GM12875 (cell line): ENCODE results near the gene MANEA.

Experiments used
- H3K4me3 ChIP-seq: one replicate; pipeline ENCODE4 v1.5.1; 2011; ENCODE audit warnings: low read depth, low read length, control low read depth
- TF ChIP-seq, protein P1 (sequence below): IDR thresholded peaks from 2 replicates; pipeline ENCODE4 v1.5.1; 2011; ENCODE audit warnings: low read depth, mild to moderate bottlenecking, control low read depth, inconsistent platforms, low read length, moderate library complexity, borderline replicate concordance; ENCODE audit not compliant: insufficient read depth

MANEA gene

DNA sequence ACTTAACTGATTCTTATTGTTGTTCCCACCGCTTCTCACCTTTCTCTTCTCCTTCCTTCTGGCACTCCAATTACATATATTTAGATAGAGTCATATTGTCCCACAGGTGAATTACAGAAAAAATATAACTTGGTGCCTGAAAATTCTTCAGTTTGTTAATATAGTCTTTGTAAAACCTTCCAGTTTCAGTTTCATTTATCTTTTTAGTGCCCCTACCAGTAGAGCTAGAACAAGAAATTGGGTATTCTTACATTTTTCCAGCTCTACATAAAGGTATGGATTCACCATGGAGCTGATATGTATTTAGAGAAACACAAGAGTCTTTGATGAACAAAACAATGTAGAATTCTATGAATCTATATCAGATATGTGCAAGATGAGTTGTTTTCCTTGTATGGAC, 10.7 kb downstream of the MANEA start:
- TF ChIP-seq, protein P1, sequence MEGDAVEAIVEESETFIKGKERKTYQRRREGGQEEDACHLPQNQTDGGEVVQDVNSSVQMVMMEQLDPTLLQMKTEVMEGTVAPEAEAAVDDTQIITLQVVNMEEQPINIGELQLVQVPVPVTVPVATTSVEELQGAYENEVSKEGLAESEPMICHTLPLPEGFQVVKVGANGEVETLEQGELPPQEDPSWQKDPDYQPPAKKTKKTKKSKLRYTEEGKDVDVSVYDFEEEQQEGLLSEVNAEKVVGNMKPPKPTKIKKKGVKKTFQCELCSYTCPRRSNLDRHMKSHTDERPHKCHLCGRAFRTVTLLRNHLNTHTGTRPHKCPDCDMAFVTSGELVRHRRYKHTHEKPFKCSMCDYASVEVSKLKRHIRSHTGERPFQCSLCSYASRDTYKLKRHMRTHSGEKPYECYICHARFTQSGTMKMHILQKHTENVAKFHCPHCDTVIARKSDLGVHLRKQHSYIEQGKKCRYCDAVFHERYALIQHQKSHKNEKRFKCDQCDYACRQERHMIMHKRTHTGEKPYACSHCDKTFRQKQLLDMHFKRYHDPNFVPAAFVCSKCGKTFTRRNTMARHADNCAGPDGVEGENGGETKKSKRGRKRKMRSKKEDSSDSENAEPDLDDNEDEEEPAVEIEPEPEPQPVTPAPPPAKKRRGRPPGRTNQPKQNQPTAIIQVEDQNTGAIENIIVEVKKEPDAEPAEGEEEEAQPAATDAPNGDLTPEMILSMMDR = no peak
- no peak overlapping the region for H3K4me3 ChIP-seq

DNA sequence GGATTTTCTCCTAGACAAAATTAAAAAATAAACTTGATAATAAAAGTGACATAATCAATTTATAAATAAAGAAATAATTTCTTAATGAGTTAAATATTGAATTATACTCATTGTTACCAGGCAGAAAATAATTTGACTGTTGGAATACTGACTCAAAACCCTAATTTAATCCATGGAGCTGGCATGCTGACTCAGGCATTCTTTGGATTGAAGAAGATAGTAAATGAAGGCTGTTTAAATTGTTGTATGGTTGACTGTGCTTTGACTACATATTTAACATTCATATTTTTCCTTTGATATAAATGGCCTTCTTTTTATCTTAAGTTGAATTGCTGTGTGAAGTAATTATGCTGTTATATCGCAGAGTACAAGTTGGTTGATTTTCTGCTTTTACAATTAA, 11.7 kb downstream of the MANEA start:
- TF ChIP-seq, protein P1 = no peak
- no peak overlapping the region for H3K4me3 ChIP-seq

DNA sequence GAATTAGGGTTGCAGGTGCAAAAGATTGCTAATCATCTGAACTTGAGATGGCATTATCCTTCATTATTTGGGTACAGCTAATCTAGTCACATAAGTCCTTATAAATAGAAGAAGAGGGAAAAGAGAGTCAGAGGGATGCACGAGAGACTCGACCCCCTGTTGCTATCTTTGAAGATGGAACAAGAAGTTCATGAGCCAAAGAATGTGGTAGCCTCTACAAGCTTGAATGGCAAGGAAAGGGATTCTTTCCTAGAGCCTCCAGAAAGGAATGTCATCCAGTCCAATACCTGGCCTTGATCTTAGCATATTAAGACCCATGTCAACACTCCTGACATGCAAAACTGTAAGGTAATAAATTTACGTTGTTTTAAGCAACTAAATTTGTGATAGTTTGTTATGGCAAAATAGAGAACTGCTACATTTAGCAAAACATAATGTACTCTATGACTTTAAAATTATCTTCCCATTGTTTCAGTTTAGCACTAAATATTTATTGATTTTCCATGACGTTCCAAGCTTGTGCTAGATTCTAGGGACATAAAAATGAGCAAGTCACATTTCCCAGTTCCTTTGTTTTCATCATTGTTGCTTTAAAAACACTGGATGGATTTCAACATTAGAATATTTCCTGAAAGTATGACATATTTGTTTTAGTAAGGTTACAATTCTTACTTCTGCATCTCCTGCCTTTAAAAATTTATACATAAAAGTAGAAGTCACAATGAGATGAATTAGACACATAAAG, 12.7 kb downstream of the MANEA start:
- H3K4me3 ChIP-seq = no peak overlapping the region
- TF ChIP-seq, protein P1 = no peak

DNA sequence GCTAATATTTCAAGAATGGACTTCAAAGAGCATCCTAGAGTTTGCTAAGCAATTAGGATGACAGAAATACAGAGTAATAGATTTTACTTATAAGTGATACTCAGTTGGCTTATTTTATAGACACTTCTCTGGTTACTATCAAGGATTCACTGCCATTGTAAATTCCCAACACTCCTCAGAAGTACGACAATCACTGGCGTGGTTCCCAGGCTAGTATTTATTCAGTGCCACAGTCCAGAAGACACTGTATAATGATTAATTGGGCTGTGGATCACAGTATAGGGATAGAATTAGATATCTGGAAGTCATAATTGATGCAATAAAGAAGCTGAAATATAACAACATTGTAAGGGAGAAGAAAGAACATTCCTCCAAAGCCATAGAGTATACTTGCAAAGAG, 15.7 kb downstream of the MANEA start:
- H3K4me3 ChIP-seq = no peak overlapping the region
- TF ChIP-seq, protein P1 = no peak

DNA sequence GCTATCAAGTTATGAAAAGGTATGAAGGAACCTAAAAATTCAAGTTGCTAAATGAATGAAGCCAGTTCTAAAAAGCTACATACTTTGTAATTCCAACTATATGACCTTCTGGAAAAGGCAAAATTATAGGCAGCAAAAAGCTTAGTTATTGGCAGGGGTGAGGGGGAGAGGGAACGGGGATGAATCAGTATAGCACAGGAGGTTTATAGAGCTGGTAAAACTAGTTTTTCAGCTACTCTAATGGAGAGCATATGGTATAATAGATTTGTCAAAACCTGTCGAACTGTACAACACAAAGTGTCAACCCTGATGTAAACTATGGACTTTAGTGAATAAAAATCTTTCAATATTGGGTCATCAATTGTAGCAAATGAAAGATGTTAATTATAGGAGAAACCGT, 18.7 kb downstream of the MANEA start:
- no peak overlapping the region for H3K4me3 ChIP-seq
- TF ChIP-seq, protein P1 = no peak

DNA sequence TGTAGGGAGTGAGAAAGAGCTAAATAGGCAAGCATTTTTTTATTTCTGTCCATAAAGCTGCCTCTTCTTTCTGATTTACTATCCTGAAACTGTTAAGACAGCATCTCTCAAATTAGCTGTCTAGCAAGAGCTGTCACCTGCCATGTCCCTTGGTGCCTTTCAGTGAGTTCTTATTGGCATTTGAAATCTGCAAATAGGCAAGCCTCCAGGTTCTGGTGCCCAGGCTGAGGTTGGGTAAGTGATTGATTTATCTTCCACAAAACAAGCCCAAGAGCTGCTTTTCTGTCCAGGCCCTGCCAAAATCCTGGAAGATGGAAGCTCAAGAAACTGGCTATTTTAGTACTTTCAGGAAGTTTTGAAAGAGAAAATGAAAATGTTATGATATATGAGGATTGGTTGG, 22.4 kb downstream of the MANEA start:
- TF ChIP-seq, protein P1 = no peak

DNA sequence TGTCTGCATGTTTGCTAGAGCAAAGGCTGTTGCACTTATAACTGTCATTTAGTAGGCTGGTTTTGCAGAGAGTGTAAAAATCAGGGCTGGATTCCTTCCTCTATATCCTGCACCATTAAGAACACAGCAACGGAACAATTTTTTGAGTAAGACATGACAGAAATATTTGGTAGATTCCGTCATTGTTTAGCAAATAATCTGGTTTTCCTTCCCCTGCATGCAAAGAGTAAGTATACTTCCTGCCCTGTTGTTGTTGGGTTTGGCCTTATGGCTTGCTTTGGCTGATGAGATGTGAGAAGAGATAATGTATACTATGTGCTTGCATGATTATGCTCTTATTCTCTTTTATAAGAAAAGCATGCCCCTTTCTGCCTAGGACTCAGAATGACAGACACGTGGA, 23.8 kb downstream of the MANEA start:
- TF ChIP-seq, protein P1 = no peak
- no peak overlapping the region for H3K4me3 ChIP-seq

More for the DNA sequence above, 22.4 kb downstream of the MANEA start:
- H3K4me3 ChIP-seq = no peak overlapping the region
